Upper lobe of left lung (tissue), 4 donors: ENCODE measurements around the gene C19orf25.

ENCODE experiments used
- POLR2A ChIP-seq, 4 donors: fragments of 450-650 bp; IDR thresholded peaks; one replicate each; pipeline ENCODE4 v1.5.1; 2016 to 2017; ENCODE audit warnings: antibody characterized with exemption in 4 of 4, mild to moderate bottlenecking in 2 of 4
- POLR2AphosphoS5 ChIP-seq, 2 donors: sonication (generic); formaldehyde crosslinking; IDR thresholded peaks; one replicate each; pipeline ENCODE4 v1.5.1; 2017; ENCODE audit warnings: antibody characterized with exemption in 2 of 2
- TF ChIP-seq, protein P1 (sequence below), 6 experiments: fragments of 450-650 bp in 4 of 6; fragments of 200-600 bp in 2 of 6; sonication (generic) in 2 of 6; IDR thresholded peaks; one replicate each; pipeline ENCODE4 v1.5.1; 2016 to 2019; ENCODE audit warnings: antibody characterized with exemption in 6 of 6

DNA sequence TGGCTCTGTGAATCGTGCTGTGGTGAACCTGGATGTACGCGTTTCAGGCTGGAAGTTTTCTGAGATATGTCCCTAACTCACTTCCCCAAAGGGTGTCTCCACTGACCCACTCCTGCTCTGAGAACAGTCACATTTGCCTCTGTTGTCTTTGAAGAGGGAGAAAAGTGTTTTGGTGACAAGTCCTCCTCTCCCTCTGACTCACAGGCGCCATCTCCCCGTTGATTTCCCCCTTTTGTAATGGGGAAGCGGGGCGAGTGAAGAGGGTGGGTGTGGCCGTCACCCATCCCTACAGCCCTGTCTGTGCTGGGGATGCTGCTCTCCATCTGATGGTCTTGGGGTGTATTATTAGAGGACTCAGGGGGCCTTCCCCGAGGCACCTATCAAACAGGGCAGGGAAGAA, 19.5 kb downstream of the C19orf25 start:
- TF ChIP-seq, protein P1, sequence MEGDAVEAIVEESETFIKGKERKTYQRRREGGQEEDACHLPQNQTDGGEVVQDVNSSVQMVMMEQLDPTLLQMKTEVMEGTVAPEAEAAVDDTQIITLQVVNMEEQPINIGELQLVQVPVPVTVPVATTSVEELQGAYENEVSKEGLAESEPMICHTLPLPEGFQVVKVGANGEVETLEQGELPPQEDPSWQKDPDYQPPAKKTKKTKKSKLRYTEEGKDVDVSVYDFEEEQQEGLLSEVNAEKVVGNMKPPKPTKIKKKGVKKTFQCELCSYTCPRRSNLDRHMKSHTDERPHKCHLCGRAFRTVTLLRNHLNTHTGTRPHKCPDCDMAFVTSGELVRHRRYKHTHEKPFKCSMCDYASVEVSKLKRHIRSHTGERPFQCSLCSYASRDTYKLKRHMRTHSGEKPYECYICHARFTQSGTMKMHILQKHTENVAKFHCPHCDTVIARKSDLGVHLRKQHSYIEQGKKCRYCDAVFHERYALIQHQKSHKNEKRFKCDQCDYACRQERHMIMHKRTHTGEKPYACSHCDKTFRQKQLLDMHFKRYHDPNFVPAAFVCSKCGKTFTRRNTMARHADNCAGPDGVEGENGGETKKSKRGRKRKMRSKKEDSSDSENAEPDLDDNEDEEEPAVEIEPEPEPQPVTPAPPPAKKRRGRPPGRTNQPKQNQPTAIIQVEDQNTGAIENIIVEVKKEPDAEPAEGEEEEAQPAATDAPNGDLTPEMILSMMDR (IDR thresholded peaks at IDR 0.05) = no peak
- TF ChIP-seq POLR2A (IDR thresholded peaks at IDR 0.05) (no peak), POLR2AphosphoS5 (IDR thresholded peaks at IDR 0.05) (no peak)
